Right atrium auricular region (tissue), 2 donors: ENCODE data around the gene XPNPEP2. TPM values are rescaled to one million over a fixed set of nuclear protein-coding genes. Genes with fewer than 3 reads are reported as not detected.

Experiments used
- DNase-seq: peaks from one replicate; pipeline ENCODE4 v3.0.0-alpha.2; 2019; ENCODE audit warnings: low spot score
- H3K27ac ChIP-seq, 2 donors: fragments of 200-600 bp; sonication (generic); 1 replicate in 1 of 2; 2 replicates in 1 of 2; pipeline ENCODE4 v1.5.1; 2016 to 2019
- H3K27me3 ChIP-seq, 2 donors: fragments of 200-600 bp; sonication (generic); one replicate each; pipeline versions ENCODE4 v1.5.1 to v1.6.0; 2017 to 2019
- H3K36me3 ChIP-seq: fragments of 200-600 bp; sonication (generic); one replicate; pipeline ENCODE4 v1.5.1; 2016
- H3K4me1 ChIP-seq, 2 donors: fragments of 200-600 bp; sonication (generic); one replicate each; pipeline versions ENCODE4 v1.5.1 to v1.6.0; 2017 to 2019
- H3K4me3 ChIP-seq, 2 donors: fragments of 200-600 bp; sonication (generic); 1 replicate in 1 of 2; 2 replicates in 1 of 2; pipeline ENCODE4 v1.5.1; 2017 to 2019; ENCODE audit warnings: mild to moderate bottlenecking in 1 of 2, moderate library complexity in 1 of 2
- H3K9me3 ChIP-seq, 2 donors: fragments of 200-600 bp; sonication (generic); one replicate each; pipeline ENCODE4 v1.5.1; 2019
- CTCF ChIP-seq, 2 donors: fragments of 200-600 bp; sonication (generic); IDR thresholded peaks; one replicate each; pipeline ENCODE4 v1.5.1; 2019; ENCODE audit warnings: antibody characterized with exemption in 2 of 2
- total RNA-seq, 2 donors: library from RNA; depleted of rRNA; stranded (reverse); fragments of >200 nt; gene quantifications; one replicate each; pipeline ENCODE4 v1.1.0, GENCODE V29; 2016

Gene XPNPEP2
- total RNA-seq: 1 to 10 TPM; 2.0 to 3.5 TPM

GRCh38 chrX:129738466-129739308 is at the start of gene XPNPEP2:
Gene XPNPEP2, plus strand, starts transcription at chrX:129738979. Its CDS starts 235 bp downstream, at chrX:129739214.
- no peak for DNase-seq
- Histone ChIP-seq H3K27me3 (no peaks in the 10 kb centered on the region), H3K27ac (peak within 1 kb of the TSS; percentile 37 to 42), H3K4me1 (no peaks in the 10 kb centered on the region), H3K9me3 (no peaks in the 10 kb centered on the region), H3K4me3 (no peak within 1 kb of the TSS), H3K36me3 (no peaks in the 10 kb centered on the region)
- TF ChIP-seq CTCF (IDR thresholded peaks at IDR 0.05): no peak

GRCh38 chrX:129689796-129690195 is 49.0 kb upstream of the XPNPEP2 start:
- no peaks in the 10 kb centered on the region for H3K9me3 ChIP-seq
- H3K27ac ChIP-seq: peak overlapping the region in 1 of 2 donors; percentile 29
- no peak for DNase-seq
- TF ChIP-seq CTCF (IDR thresholded peaks at IDR 0.05): no peak
- H3K27me3 ChIP-seq: no peaks in the 10 kb centered on the region
- no peak overlapping the region for H3K4me3 ChIP-seq
- peaks cover 0 to 13% of the 10 kb centered on the region in 2 donors for H3K4me1 ChIP-seq
- H3K36me3 ChIP-seq: no peaks in the 10 kb centered on the region

- Histone ChIP-seq H3K27ac (peak overlapping the region; percentile 14 to 29), H3K36me3 (no peaks in the 10 kb centered on the region), H3K9me3 (no peaks in the 10 kb centered on the region), H3K4me1 (peaks cover 0 to 13% of the 10 kb centered on the region in 2 donors), H3K27me3 (no peaks in the 10 kb centered on the region), H3K4me3 (no peak overlapping the region)
- DNase-seq: no peak
- no peak for TF ChIP-seq CTCF (IDR thresholded peaks at IDR 0.05)
These were observed 48.3 kb upstream of the XPNPEP2 start for GRCh38 chrX:129690435-129690834.

GRCh38 chrX:129693354-129693753 is 45.4 kb upstream of the XPNPEP2 start:
- Histone ChIP-seq H3K36me3 (no peaks in the 10 kb centered on the region), H3K27me3 (no peaks in the 10 kb centered on the region), H3K9me3 (no peaks in the 10 kb centered on the region), H3K27ac (no peak overlapping the region), H3K4me1 (no peaks in the 10 kb centered on the region), H3K4me3 (no peak overlapping the region)
- DNase-seq: no peak
- no peak for TF ChIP-seq CTCF (IDR thresholded peaks at IDR 0.05)

GRCh38 chrX:129694805-129695204 is 44.0 kb upstream of the XPNPEP2 start:
- H3K4me3 ChIP-seq: no peak overlapping the region
- H3K4me1 ChIP-seq: no peaks in the 10 kb centered on the region
- no peak for DNase-seq
- H3K27ac ChIP-seq: no peak overlapping the region
- no peaks in the 10 kb centered on the region for H3K36me3 ChIP-seq
- no peaks in the 10 kb centered on the region for H3K9me3 ChIP-seq
- H3K27me3 ChIP-seq: no peaks in the 10 kb centered on the region
- no peak for TF ChIP-seq CTCF (IDR thresholded peaks at IDR 0.05)
